Lower leg skin (tissue), 3 donors: ENCODE results near the gene ZDHHC1.

Experiments used
- POLR2A ChIP-seq, 2 donors: fragments of 450-650 bp; IDR thresholded peaks; one replicate each; pipeline ENCODE4 v1.6.1; 2016 to 2017; ENCODE audit warnings: antibody characterized with exemption in 2 of 2, mild to moderate bottlenecking in 1 of 2, moderate library complexity in 1 of 2
- TF ChIP-seq, protein P1 (sequence below), 3 donors: fragments of 450-650 bp; IDR thresholded peaks; one replicate each; pipeline ENCODE4 v1.5.1; 2016; ENCODE audit warnings: antibody characterized with exemption in 3 of 3, mild to moderate bottlenecking in 3 of 3, moderate library complexity in 2 of 3

GRCh38 chr16:67392301-67393059 lies 23.8 kb downstream of the ZDHHC1 start:
- TF ChIP-seq, protein P1, sequence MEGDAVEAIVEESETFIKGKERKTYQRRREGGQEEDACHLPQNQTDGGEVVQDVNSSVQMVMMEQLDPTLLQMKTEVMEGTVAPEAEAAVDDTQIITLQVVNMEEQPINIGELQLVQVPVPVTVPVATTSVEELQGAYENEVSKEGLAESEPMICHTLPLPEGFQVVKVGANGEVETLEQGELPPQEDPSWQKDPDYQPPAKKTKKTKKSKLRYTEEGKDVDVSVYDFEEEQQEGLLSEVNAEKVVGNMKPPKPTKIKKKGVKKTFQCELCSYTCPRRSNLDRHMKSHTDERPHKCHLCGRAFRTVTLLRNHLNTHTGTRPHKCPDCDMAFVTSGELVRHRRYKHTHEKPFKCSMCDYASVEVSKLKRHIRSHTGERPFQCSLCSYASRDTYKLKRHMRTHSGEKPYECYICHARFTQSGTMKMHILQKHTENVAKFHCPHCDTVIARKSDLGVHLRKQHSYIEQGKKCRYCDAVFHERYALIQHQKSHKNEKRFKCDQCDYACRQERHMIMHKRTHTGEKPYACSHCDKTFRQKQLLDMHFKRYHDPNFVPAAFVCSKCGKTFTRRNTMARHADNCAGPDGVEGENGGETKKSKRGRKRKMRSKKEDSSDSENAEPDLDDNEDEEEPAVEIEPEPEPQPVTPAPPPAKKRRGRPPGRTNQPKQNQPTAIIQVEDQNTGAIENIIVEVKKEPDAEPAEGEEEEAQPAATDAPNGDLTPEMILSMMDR (IDR thresholded peaks at IDR 0.05): no peak
- TF ChIP-seq POLR2A (IDR thresholded peaks at IDR 0.05): no peak
